GM12878 (cell line): ENCODE results near the gene ALG3. TPM values are rescaled to one million over a fixed set of nuclear protein-coding genes. Genes with fewer than 3 reads are reported as not detected.

Experiments
- CBX3 ChIP-seq: fragments of 200-600 bp; sonication (generic); IDR thresholded peaks from 2 replicates; pipeline ENCODE4 v1.6.1; 2016; ENCODE audit warnings: low read depth, borderline replicate concordance
- HSF1 ChIP-seq: fragments of 150-350 bp; IDR thresholded peaks from 2 replicates; pipeline ENCODE4 v1.6.1; 2014; ENCODE audit warnings: mild to moderate bottlenecking, low read depth, low read length
- IRF5 ChIP-seq: fragments of 450-650 bp; IDR thresholded peaks from 2 replicates; pipeline ENCODE4 v1.6.1; 2017; ENCODE audit warnings: borderline replicate concordance
- MAX ChIP-seq: IDR thresholded peaks from 2 replicates; pipeline ENCODE4 v1.6.1; 2012; ENCODE audit warnings: low read depth, low read length, improper control_type of control experiment
- NBN ChIP-seq: fragments of 450-650 bp; IDR thresholded peaks from 2 replicates; pipeline ENCODE4 v1.6.1; 2016
- NR2C2 ChIP-seq: IDR thresholded peaks from 2 replicates; pipeline ENCODE4 v1.6.1; 2011; ENCODE audit warnings: borderline replicate concordance, low read depth; ENCODE audit not compliant: control insufficient read depth, insufficient read length
- NR2F1 ChIP-seq: fragments of 450-650 bp; conservative IDR thresholded peaks from 2 replicates; pipeline ENCODE4 v1.6.1; 2017; ENCODE audit warnings: mild to moderate bottlenecking
- NRF1 ChIP-seq: conservative IDR thresholded peaks from 2 replicates; pipeline ENCODE4 v1.6.1; 2011; ENCODE audit warnings: mild to moderate bottlenecking, low read depth, low read length, improper control_type of control experiment
- PKNOX1 ChIP-seq: fragments of 450-650 bp; IDR thresholded peaks from 2 replicates; pipeline ENCODE4 v1.6.1; 2016; ENCODE audit warnings: mild to moderate bottlenecking
- PML ChIP-seq: IDR thresholded peaks from 2 replicates; pipeline ENCODE4 v1.6.1; 2012; ENCODE audit warnings: low read length, inconsistent platforms
- SKIL ChIP-seq: fragments of 450-650 bp; IDR thresholded peaks from 2 replicates; pipeline ENCODE4 v1.6.1; 2017; ENCODE audit warnings: mild to moderate bottlenecking, low read depth, inconsistent platforms; ENCODE audit not compliant: poor library complexity, severe bottlenecking
- SMAD5 ChIP-seq: IDR thresholded peaks from 2 replicates; pipeline ENCODE4 v1.6.1; 2016; ENCODE audit warnings: antibody characterized with exemption, low read depth
- SMC3 ChIP-seq: IDR thresholded peaks from 2 replicates; pipeline ENCODE4 v1.6.1; 2011; ENCODE audit warnings: low read length, improper control_type of control experiment, borderline replicate concordance
- SUPT20H ChIP-seq: IDR thresholded peaks from 2 replicates; pipeline ENCODE4 v1.6.1; 2011; ENCODE audit warnings: low read depth, mild to moderate bottlenecking, low read length, moderate library complexity, borderline replicate concordance; ENCODE audit not compliant: control insufficient read depth
- TARDBP ChIP-seq: IDR thresholded peaks from 2 replicates; pipeline ENCODE4 v1.6.1; 2016; ENCODE audit warnings: borderline replicate concordance
- ZBTB4 ChIP-seq: fragments of 450-650 bp; formaldehyde crosslinking; IDR thresholded peaks from 2 replicates; pipeline ENCODE4 v1.4.0; 2022; ENCODE audit warnings: mild to moderate bottlenecking, moderate library complexity
- ZNF207 ChIP-seq: fragments of 450-650 bp; IDR thresholded peaks from 2 replicates; pipeline ENCODE4 v1.6.1; 2014; ENCODE audit warnings: antibody characterized with exemption, mild to moderate bottlenecking, borderline replicate concordance
- ZNF384 ChIP-seq: IDR thresholded peaks from 2 replicates; pipeline ENCODE4 v1.6.1; 2012; ENCODE audit warnings: low read depth, mild to moderate bottlenecking, low read length, improper control_type of control experiment, borderline replicate concordance
- ZZZ3 ChIP-seq: IDR thresholded peaks from 2 replicates; pipeline ENCODE4 v1.6.1; 2011; ENCODE audit warnings: low read depth; ENCODE audit not compliant: control insufficient read depth, insufficient read length
- polyA plus RNA-seq, 11 experiments: library from polyadenylated mRNA; depleted of rRNA in 4 of 11; unstranded in 6 of 11; stranded (reverse) in 5 of 11; fragments of >200 nt; fragmentation: Nextera tagmentation in 4 of 11; fragmentation: Illumina TruSeq in 1 of 11; extraction: Ambion mirVana in 4 of 11; extraction: Trizol in 1 of 11; gene quantifications; 1 replicate in 1 of 11; 2 replicates in 10 of 11; pipeline versions ENCODE4 v1.2.1 to v1.2.3, GENCODE V29; 2011 to 2016; ENCODE audit warnings: inconsistent platforms in 2 of 11, missing spikeins in 2 of 11, low read depth in 1 of 11
- total RNA-seq, 4 experiments: library from RNA; depleted of rRNA in 3 of 4; stranded (reverse); fragments of >200 nt in 3 of 4; fragmentation: Illumina TruSeq in 1 of 4; extraction: Trizol in 1 of 4; gene quantifications; 2 replicates each; pipeline versions ENCODE4 v1.2.1 to v1.2.3, GENCODE V29; 2013 to 2021

Gene ALG3
- total and polyA plus RNA-seq, 10 of the 15 experiments (the other 5 are each of a cell fraction or from before 2014, with no cell fraction given), result 13.6 to 84.7 (median 39.4) TPM

- TF ChIP-seq PKNOX1, result no peak
- TF ChIP-seq NR2F1, result peak; percentile 57
- 0 out of 2 replicates have a peak, but pooled peaks have one; percentile 13 for TF ChIP-seq NBN
- no peak for TF ChIP-seq SMC3
- no peak for TF ChIP-seq SKIL
- TF ChIP-seq NR2C2, result no peak
- TF ChIP-seq HSF1, result no peak
- TF ChIP-seq SMAD5, result no peak
- TF ChIP-seq ZBTB4 (CRISPR knock-in tag), result no peak
- 0 out of 2 replicates have a peak, but pooled peaks have one; percentile 60 for TF ChIP-seq TARDBP
- TF ChIP-seq ZNF384, result no peak
- no peak for TF ChIP-seq ZNF207
- TF ChIP-seq MAX, result peak; percentile 88
- TF ChIP-seq NRF1, result no peak
- no peak for TF ChIP-seq IRF5
- TF ChIP-seq SUPT20H, result no peak
- peak; percentile 52; the same call in 1 of the 2 replicates for TF ChIP-seq PML
- TF ChIP-seq CBX3, result no peak
- no peak for TF ChIP-seq ZZZ3
Measured at GRCh38 chr3:184248454-184249411, at the start of gene ALG3 (continued).
